Activated naive CD4-positive, alpha-beta T cell treated with anti-CD3 and anti-CD28 coated beads for 36 hours (primary cell): ENCODE measurements around the gene TRAPPC6A. TPM values are rescaled to one million over a fixed set of nuclear protein-coding genes. Genes with fewer than 3 reads are reported as not detected.
A peak's percentile ranks its signal among the peaks of the same experiment; 100 is the strongest.
"Not testable (repeated sequence)": the region's sequence is repeated elsewhere in the genome, so short reads cannot be mapped to it uniquely, and the experiment has no call there.

Experiments
- CTCF ChIA-PET: fragments of 350-600 bp; sonication (Branson Sonifier 250); formaldehyde crosslinking; loops from one replicate; lab custom pipeline; 2021; ENCODE audit warnings: antibody characterized with exemption; lab: Charles Lee
- DNase-seq: peaks from one replicate; pipeline ENCODE4 v3.0.0-alpha.2; 2020
- H3K27ac Mint-ChIP-seq: one replicate; pipeline ENCODE4 v1.8.0; 2021; ENCODE audit warnings: mild to moderate bottlenecking, mixed read lengths
- H3K27me3 Mint-ChIP-seq: one replicate; pipeline ENCODE4 v1.8.0; 2021; ENCODE audit warnings: low read depth, mixed read lengths
- H3K36me3 Mint-ChIP-seq: one replicate; pipeline ENCODE4 v1.8.0; 2021; ENCODE audit warnings: low read depth, mixed read lengths
- H3K4me1 Mint-ChIP-seq: one replicate; pipeline ENCODE4 v1.8.0; 2021; ENCODE audit warnings: low read depth, mixed read lengths
- H3K4me3 Mint-ChIP-seq: one replicate; pipeline ENCODE4 v1.8.0; 2021; ENCODE audit warnings: mild to moderate bottlenecking, moderate library complexity, mixed read lengths
- H3K9me3 Mint-ChIP-seq: one replicate; pipeline ENCODE4 v1.8.0; 2021; ENCODE audit warnings: mixed read lengths
- intact Hi-C: fragments of 100-400 bp; cut with micrococcal nuclease; formaldehyde crosslinking; loops from one replicate; pipeline ENCODE4 v1.15.1; 2023
- total RNA-seq, 2 experiments: library from RNA; stranded (reverse); gene quantifications; one replicate each; pipeline ENCODE4 v1.2.3, GENCODE V29; 2021

The TRAPPC6A gene
- total RNA-seq, 2 experiments from 2014 or later, result 28.1 to 28.4 TPM

GRCh38 chr19:45128806-45129205 lies 49.2 kb downstream of the TRAPPC6A start:
- Mint-ChIP-seq H3K4me1 (peaks cover 9% of the 10 kb centered on the region), H3K27me3 (no peaks in the 10 kb centered on the region), H3K36me3 (no peaks in the 10 kb centered on the region), H3K9me3 (no peaks in the 10 kb centered on the region), H3K27ac (no peak overlapping the region), H3K4me3 (no peak overlapping the region)
- intact Hi-C loops, result no loop called here
- DNase-seq, result no peak
- CTCF ChIA-PET, result no interaction called here

DNA sequence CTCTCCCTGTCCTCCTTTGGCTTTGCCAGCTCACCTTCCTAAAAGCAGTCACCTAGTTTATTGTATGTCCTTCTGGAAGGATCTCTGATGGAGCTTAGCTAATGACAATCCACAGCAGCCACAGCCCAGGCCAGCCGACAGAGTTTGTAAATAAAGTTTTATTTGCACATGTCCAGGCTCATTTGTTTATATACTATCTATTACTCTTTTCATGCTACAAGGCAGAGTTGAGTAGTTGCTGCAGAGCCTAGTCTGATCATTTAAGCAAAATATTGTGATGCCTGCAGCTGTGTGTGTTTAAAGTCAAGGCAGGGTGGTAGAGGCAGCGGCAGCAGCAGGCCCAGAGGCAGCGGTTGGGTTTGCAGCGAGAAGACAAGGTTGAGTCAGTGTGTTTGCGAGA lies 49.9 kb downstream of the TRAPPC6A start:
- Mint-ChIP-seq H3K4me3 (no peak overlapping the region), H3K4me1 (peaks cover 9% of the 10 kb centered on the region), H3K27ac (no peak overlapping the region), H3K9me3 (no peaks in the 10 kb centered on the region), H3K36me3 (no peaks in the 10 kb centered on the region), H3K27me3 (no peaks in the 10 kb centered on the region)
- CTCF ChIA-PET, result interaction anchor here (1.7 kb wide), 1 partner anchor 53 kb away, joined by 3 read pairs; no protein-coding TSS in a partner anchor
- intact Hi-C loops, result no loop called here
- DNase-seq, result no peak

GRCh38 chr19:45126654-45127053 lies 51.4 kb downstream of the TRAPPC6A start:
- Mint-ChIP-seq H3K27ac (no peak overlapping the region), H3K36me3 (no peaks in the 10 kb centered on the region), H3K27me3 (no peaks in the 10 kb centered on the region), H3K9me3 (no peaks in the 10 kb centered on the region), H3K4me3 (no peak overlapping the region), H3K4me1 (peaks cover 12% of the 10 kb centered on the region)
- CTCF ChIA-PET, result interaction anchor here (0.6 to 2.4 kb wide), 5 partner anchors 9 to 52 kb away, joined by 3 to 10 read pairs (median 4); partner anchors contain the start of gene PPP1R37
- intact Hi-C loops, result no loop called here
- no peak for DNase-seq

GRCh38 chr19:45125975-45126493 lies 52.0 kb downstream of the TRAPPC6A start:
- peaks cover 18% of the 10 kb centered on the region for H3K4me1 Mint-ChIP-seq
- no peaks in the 10 kb centered on the region for H3K9me3 Mint-ChIP-seq
- CTCF ChIA-PET, result interaction anchor here (0.6 to 2.4 kb wide), 11 partner anchors 9 to 126 kb away, joined by 3 to 10 read pairs (median 4); partner anchors contain the start of gene PPP1R37
- no peaks in the 10 kb centered on the region for H3K36me3 Mint-ChIP-seq
- intact Hi-C loops, result no loop called here
- no peak overlapping the region for H3K27ac Mint-ChIP-seq
- H3K4me3 Mint-ChIP-seq, result no peak overlapping the region
- H3K27me3 Mint-ChIP-seq, result no peaks in the 10 kb centered on the region
- peak; percentile 83 for DNase-seq

GRCh38 chr19:45125360-45125759 lies 52.7 kb downstream of the TRAPPC6A start:
- Mint-ChIP-seq H3K27ac (no peak overlapping the region), H3K27me3 (no peaks in the 10 kb centered on the region), H3K4me3 (no peak overlapping the region), H3K4me1 (peaks cover 21% of the 10 kb centered on the region), H3K36me3 (no peaks in the 10 kb centered on the region), H3K9me3 (no peaks in the 10 kb centered on the region)
- DNase-seq, result no peak
- intact Hi-C loops, result no loop called here
- CTCF ChIA-PET, result interaction anchor here (0.7 to 2.4 kb wide), 12 partner anchors 9 to 126 kb away, joined by 3 to 10 read pairs (median 4); partner anchors contain the start of gene PPP1R37

DNA sequence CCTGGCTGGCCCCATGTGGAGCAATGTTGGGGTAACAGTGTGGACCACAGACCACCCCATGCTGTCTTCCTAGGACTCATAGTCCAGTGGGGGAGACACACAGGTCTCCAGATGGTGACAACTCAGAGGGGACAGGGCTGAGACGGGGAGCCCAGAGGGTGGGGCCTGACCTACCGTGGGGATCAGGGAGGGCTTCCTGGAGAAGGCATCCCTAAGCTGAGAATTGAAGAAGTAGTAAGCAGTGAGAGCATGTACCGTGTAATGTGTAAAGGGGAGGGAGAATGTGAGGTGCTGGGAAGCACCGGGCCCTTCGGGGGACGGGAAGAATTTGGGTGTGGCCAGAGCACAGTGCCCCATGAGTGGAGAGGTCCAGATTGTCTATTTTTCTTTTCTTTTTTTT lies 54.0 kb downstream of the TRAPPC6A start:
- H3K27me3 Mint-ChIP-seq, result no peaks in the 10 kb centered on the region
- peak overlapping the region; percentile 8 for H3K27ac Mint-ChIP-seq
- intact Hi-C loops, result no loop called here
- no peak for DNase-seq
- CTCF ChIA-PET, result interaction anchor here (0.6 to 0.7 kb wide), 2 partner anchors 86 to 225 kb away, joined by 3 to 5 read pairs; no protein-coding TSS in a partner anchor
- H3K36me3 Mint-ChIP-seq, result no peaks in the 10 kb centered on the region
- H3K9me3 Mint-ChIP-seq, result no peaks in the 10 kb centered on the region
- H3K4me1 Mint-ChIP-seq, result peaks cover 30% of the 10 kb centered on the region
- H3K4me3 Mint-ChIP-seq, result no peak overlapping the region

- CTCF ChIA-PET, result interaction anchor here (0.6 kb wide), 1 partner anchor 514 kb away, joined by 4 read pairs; no protein-coding TSS in a partner anchor
- H3K9me3 Mint-ChIP-seq, result no peaks in the 10 kb centered on the region
- no peaks in the 10 kb centered on the region for H3K27me3 Mint-ChIP-seq
- H3K4me3 Mint-ChIP-seq, result no peak overlapping the region
- H3K27ac Mint-ChIP-seq, result peak overlapping the region; percentile 8
- no peak for DNase-seq
- intact Hi-C loops, result no loop called here
- H3K36me3 Mint-ChIP-seq, result no peaks in the 10 kb centered on the region
- peaks cover 36% of the 10 kb centered on the region for H3K4me1 Mint-ChIP-seq
Measured at GRCh38 chr19:45123440-45123850, 54.6 kb downstream of the TRAPPC6A start.

DNA sequence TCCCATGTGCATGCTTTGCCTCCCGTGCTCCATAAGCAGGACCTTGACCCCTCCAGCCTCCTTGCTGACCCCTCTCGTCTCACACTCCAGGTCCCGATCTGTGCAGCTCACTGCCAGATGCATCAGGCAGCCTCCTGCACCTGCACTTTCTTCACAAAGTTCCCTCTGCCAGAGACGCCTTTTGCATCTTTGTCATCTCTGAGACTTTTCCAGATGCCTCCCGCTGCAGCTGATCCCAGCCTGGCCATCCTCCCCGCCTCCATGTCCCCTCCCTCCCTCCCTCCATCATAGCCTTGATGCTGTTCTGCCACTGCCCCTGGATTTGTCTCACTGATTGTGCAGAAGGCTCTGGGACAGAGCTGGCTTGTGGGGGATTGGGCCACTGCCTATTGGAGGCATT lies 55.2 kb downstream of the TRAPPC6A start:
- intact Hi-C loops, result no loop called here
- Mint-ChIP-seq H3K36me3 (no peaks in the 10 kb centered on the region), H3K4me1 (peaks cover 42% of the 10 kb centered on the region), H3K27me3 (no peaks in the 10 kb centered on the region), H3K4me3 (no peak overlapping the region), H3K27ac (no peak overlapping the region), H3K9me3 (no peaks in the 10 kb centered on the region)
- DNase-seq, result no peak
- CTCF ChIA-PET, result interaction anchor here (0.6 kb wide), 2 partner anchors 37 to 514 kb away, joined by 3 to 4 read pairs; no protein-coding TSS in a partner anchor

- CTCF ChIA-PET, result interaction anchor here (0.6 kb wide), 1 partner anchor 36 kb away, joined by 3 read pairs; no protein-coding TSS in a partner anchor
- Mint-ChIP-seq H3K36me3 (no peaks in the 10 kb centered on the region), H3K27ac (no peak overlapping the region), H3K9me3 (no peaks in the 10 kb centered on the region), H3K27me3 (no peaks in the 10 kb centered on the region), H3K4me1 (peaks cover 51% of the 10 kb centered on the region), H3K4me3 (no peak overlapping the region)
- DNase-seq, result no peak
- intact Hi-C loops, result no loop called here
Measured at GRCh38 chr19:45121827-45122345, 56.2 kb downstream of the TRAPPC6A start.

DNA sequence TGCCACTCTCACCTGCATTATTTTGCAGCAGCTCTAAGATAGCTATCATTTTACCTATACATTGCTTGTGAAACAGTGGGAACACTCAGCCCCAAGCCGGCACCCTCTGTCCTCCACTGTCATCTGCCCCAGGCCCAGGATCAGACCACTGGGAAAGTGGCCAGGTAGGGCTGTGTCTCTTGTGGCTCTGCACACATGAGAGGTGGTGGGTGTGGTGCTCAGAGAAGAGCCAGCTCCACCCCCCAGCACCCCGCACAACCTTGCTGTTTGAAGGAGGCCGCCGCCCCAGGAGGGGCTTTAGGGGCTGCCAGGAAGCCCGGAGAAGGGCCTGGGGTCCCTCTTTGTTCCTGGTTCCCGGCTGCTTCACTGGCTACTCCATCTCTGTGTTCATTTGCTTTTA lies 58.5 kb downstream of the TRAPPC6A start:
- no peaks in the 10 kb centered on the region for H3K9me3 Mint-ChIP-seq
- no peaks in the 10 kb centered on the region for H3K36me3 Mint-ChIP-seq
- intact Hi-C loops, result loop anchor here (5.0 kb wide), 1 partner anchor 42 kb away; the partner anchor contains the start of genes GEMIN7 and ZNF296
- DNase-seq, result no peak
- H3K27ac Mint-ChIP-seq, result no peak overlapping the region
- H3K4me1 Mint-ChIP-seq, result peaks cover 66% of the 10 kb centered on the region
- no peak overlapping the region for H3K4me3 Mint-ChIP-seq
- no peaks in the 10 kb centered on the region for H3K27me3 Mint-ChIP-seq
- CTCF ChIA-PET, result no interaction called here

DNA sequence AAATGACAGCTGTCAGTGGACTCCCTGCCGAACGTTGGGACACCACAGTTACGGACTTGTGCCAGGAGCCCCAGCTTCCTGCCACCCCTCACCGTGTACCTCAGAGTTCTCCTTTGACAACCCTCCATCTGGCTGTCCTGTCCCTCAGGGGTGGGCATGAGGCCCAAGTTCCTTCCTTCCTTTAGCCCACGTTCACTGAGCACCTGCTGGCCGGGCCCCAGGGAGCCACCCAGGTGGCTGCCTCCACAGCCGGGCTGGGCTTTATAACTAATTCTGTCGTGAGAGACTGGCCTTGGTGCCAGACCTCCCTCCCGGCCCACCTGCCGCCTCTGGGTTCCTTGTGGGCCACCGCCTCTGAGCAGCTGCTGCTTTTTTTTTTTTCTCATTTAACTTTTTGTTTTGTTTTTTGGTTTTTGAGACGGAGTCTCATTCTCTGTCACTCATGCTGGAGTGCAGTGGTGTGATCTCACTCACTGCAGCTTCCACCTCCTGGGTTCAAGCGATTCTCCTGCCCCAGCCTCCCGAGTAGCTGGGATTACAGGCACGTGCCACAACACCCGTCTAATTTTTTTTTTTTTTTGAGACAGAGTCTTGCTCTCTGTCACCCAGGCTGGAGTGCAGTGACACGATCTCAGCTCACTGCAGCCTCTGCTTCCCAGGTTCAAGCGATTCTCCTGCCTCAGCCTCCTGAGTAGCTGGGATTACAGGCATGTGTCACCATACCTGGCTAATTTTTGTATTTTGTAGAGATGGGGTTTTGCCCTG lies 59.3 kb downstream of the TRAPPC6A start:
- peaks cover 66% of the 10 kb centered on the region for H3K4me1 Mint-ChIP-seq
- intact Hi-C loops, result loop anchor here (5.0 kb wide), 1 partner anchor 41 kb away; the partner anchor contains the start of genes GEMIN7 and ZNF296
- CTCF ChIA-PET, result interaction anchor here (0.7 to 0.9 kb wide), 3 partner anchors 26 to 80 kb away, joined by 3 read pairs; partner anchors contain the start of genes CLASRP and PPP1R37
- H3K4me3 Mint-ChIP-seq, H3K36me3 Mint-ChIP-seq, H3K27me3 Mint-ChIP-seq, H3K27ac Mint-ChIP-seq, H3K9me3 Mint-ChIP-seq: not testable (repeated sequence)
- DNase-seq, result peak; percentile 21

DNA sequence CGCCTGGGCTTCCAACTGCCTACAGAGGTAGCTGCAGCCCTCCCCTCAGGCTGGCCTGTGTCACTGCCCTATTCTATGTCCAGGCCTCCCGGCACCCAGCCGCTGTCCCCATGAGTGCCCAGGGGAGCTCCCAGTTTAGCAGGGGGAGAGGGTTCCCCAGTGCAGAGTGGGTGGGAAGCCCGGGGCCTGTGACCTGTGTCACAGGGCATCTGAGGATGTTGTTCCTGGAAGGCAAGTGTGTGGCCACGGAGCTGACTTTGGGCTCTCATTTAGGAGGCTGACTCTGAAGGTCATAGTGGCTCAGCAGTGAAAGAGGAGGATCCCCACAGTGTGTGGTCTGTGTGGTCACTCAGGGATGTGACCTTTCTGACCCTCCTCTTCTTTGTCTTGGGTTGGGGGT lies 59.9 kb downstream of the TRAPPC6A start:
- intact Hi-C loops, result loop anchor here (5.0 kb wide), 1 partner anchor 41 kb away; the partner anchor contains the start of genes GEMIN7 and ZNF296
- H3K4me1 Mint-ChIP-seq, result peaks cover 66% of the 10 kb centered on the region
- no peak overlapping the region for H3K27ac Mint-ChIP-seq
- H3K4me3 Mint-ChIP-seq, result no peak overlapping the region
- H3K27me3 Mint-ChIP-seq, result no peaks in the 10 kb centered on the region
- CTCF ChIA-PET, result interaction anchor here (0.7 to 1.2 kb wide), 5 partner anchors 15 to 80 kb away, joined by 3 to 5 read pairs (median 3); partner anchors contain the start of genes CLASRP and PPP1R37
- no peak for DNase-seq
- H3K9me3 Mint-ChIP-seq, result no peaks in the 10 kb centered on the region
- no peaks in the 10 kb centered on the region for H3K36me3 Mint-ChIP-seq
